Lung microvascular endothelial cell (primary cell): Measurements from ENCODE around the gene INS. TPM values are rescaled to one million over a fixed set of nuclear protein-coding genes. Genes with fewer than 3 reads are reported as not detected.
"Not testable (repeated sequence)": the region's sequence is repeated elsewhere in the genome, so short reads cannot be mapped to it uniquely, and the experiment has no call there.

Source experiments
- DNase-seq, 2 donors: peaks; one replicate each; pipeline versions ENCODE4 v3.0.0 to v3.0.0-alpha.2; 2010; ENCODE audit warnings: low read depth in 2 of 2
- total RNA-seq: library from RNA; depleted of rRNA; stranded (reverse); fragments of >200 nt; gene quantifications from 2 replicates; pipeline ENCODE4 v1.2.1, GENCODE V29; 2014

Gene INS
- total RNA-seq, 1 donor from 2014 or later: not detected

- no peak for DNase-seq
Observed at GRCh38 chr11:2198621-2199365, 37.8 kb upstream of the INS start.

DNA sequence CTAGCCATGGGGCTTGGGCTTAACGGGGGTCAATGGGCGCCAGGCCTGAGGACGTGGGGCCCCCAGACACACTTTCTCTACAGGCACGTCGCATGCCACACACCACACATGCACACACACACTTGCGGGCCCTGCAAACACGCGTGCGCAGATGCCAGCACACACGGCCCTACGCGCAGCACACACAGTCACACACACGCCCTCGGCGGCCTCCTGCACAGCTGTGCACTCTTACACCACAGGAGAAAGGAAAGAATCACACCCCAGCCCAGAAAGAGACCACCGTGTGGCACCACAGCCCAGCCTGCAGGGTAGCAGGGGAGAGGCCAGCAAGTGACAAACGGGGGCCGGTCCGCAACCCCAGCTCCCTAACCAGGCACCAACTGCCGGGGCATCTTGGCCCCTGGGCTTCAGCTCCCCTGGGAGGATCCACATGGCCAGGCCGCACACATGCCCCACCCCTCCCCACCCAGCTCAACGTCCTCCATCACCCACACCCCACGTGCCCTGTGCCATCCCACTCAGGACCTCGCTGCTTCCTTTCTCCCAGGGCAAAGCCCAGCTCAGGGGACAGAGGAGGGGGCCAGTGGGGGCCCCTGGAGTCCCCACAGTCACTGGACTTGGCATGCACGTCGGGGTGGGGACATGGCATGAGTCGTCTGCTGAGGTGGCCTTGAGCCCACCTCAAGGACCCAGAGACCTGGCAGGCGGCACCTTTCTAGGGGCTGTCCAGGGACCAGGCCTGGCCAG, 36.9 kb upstream of the INS start:
- DNase-seq: no peak

DNA sequence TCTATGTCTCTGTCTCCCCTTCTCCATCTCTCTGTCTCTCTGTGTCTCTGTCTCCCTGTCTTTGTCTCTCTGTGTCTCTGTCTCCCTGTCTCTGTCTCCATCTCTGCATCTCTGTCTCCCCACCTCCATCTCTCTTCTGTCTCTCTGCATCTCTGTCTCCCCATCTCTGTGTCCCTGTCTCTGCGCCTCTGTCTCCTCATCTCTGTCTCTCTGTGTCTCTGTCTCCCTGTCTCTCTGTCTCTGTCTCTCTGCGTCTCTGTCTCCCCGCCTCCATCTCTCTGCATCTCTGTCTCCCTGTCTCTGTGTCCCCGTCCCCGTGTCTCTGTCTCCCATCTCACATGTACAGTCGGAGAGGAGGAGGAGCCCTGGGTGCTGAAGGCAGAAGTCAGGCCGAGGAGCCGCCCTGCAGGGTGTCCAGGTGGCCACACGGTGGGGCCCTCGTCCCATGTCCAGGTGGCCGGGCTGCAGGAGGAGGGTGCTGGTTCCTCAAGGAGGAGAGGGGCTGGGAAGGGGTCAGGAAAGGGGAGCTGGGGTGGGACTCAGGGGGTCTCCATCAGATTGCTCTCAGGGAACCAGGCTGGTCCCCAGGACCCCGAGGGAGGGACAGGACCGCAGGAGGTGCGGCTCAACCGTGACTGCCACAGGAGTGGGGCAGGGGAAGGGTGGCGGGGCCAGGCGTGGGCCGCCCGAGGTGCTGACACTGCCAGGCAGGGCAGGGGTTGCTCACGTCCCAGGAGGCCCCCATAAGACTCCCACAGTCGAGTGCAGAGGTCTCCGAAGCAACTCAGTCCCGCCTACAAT, 36.2 kb upstream of the INS start:
- peak; percentile 66 to 68 for DNase-seq

GRCh38 chr11:2195756-2196088, 34.7 kb upstream of the INS start:
- no peak for DNase-seq

DNA sequence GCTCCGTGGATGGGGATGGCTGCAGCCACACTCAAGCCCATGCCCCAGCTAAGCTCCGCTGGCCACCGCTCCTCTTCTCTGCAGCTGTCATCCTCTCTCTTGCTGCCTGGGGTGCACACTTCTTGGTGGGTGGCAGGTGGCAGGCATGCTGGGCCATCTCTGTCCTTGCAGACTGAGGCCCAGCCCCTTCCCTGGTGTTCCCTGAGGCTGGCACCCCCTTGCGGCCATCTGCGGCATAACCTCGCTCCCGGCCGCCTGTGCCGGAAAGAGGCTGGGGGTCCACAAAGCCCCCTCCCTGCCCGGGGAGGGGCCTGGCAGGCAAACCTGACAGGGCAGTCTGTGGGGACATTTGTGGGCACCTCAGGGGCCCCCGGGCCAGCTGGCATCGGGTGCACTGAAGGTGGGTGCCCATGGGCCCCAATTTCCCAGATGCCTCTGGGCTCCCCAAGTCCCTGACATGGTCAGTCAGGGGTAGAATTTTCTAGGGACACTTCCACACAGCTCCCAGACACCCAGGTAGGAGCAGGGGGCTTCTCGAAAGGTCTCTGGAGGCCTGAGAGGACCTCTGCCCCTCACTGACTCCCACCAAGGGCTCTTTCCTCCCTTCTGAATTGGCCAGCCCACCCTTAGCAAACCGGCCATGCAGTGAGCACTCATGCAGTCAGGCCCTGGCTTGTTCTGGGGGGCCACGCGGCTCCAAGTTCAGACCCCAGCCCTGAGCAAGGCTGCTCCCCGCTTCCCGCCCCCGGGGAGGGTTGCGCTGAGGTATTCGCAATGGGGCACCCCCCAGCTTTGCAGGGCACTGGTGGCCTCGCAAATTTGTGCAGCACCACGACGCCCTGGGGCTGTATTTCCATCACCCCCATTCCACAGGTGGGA, 34.1 kb upstream of the INS start:
- DNase-seq: peak; percentile 33 to 47

DNA sequence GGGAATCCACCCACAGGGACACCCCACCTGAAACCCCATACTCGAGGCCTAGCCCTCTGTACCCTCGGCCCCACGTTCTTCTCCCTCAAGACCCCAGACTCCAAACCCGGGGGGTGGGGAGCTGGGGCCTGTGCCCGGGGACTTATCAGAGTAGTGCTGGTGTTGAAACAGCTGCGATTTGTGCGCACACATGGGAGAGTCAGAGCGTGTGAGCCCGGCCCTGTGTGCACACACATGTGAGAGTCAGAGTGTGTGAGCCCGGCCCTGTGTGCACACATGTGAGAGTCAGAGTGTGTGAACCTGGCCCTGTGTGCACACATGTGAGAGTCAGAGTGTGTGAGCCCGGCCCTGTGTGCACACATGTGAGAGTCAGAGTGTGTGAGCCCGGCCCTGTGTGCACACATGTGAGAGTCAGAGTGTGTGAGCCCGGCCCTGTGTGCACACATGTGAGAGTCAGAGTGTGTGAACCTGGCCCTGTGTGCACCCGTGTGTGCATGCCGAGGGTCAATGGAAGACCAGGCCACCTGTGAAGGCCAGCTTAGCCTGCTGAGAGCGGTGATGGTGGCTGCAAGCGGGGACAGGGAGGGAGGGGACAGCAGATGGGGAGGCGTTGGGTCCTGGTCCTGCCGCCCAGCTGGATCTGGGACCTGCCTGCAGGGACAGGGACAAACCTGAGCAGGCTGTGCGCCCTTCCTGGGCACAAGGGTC, 33.0 kb upstream of the INS start:
- DNase-seq: not testable (repeated sequence)

DNA sequence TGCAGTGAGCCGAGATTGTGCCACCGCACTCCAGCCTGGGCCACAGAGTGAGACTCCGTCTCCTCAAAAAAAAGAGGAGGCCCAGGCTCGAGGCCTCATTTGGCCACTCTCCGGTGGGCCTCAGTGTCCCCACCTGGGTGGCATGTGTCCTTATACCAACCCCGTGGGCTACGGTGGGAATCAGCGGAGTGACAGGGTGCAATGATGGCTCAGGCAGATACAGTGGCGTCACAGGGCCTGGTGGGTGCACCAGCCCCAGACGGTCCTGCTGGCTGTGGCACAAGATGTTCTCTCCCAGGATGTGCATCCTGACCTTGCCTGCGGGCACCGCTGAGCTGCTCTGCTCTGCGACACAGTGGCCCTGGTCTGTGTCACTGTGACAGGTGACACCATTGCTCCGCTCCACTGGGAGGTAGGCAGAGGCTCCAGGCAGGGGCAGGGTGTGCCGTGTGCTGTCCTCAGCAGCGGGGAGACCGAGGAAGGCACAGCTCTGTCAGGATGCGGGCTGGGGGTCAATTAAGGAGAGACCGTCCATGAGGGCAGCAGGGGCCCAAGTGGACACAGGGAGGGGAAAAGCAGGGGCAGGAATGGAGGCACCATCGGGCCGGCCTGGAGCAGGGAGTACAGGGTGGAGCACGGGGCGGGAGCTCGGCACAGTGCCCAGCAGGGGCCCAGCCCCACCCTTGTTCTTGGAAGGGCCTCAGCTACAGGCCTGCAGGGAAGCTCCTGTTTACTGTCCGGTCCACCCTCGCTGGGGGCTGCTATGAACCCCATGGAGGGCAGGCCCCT, 32.3 kb upstream of the INS start:
- DNase-seq: no peak

DNA sequence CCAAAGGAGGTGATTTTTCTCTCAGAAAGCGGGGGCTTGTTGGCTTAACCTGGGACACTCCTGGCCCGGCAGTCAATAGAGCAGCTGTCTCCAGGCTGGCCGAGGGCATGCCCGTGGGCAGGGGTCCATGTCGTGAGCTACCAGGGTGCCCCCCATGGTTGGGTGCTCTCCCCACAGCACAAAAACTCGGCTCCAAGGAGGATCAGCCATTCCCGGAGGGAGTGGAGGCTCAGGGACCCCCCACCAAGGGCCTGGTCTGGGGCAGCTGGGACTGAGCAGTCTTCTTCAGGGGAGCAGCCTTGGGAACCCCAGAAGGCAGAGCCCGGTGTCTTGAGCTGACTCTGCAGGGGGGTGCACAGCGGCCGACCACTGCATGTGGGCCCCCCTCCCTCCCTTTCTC, 31.4 kb upstream of the INS start:
- no peak for DNase-seq

- DNase-seq: no peak
Observed at GRCh38 chr11:2191883-2192282, 30.9 kb upstream of the INS start.

DNA sequence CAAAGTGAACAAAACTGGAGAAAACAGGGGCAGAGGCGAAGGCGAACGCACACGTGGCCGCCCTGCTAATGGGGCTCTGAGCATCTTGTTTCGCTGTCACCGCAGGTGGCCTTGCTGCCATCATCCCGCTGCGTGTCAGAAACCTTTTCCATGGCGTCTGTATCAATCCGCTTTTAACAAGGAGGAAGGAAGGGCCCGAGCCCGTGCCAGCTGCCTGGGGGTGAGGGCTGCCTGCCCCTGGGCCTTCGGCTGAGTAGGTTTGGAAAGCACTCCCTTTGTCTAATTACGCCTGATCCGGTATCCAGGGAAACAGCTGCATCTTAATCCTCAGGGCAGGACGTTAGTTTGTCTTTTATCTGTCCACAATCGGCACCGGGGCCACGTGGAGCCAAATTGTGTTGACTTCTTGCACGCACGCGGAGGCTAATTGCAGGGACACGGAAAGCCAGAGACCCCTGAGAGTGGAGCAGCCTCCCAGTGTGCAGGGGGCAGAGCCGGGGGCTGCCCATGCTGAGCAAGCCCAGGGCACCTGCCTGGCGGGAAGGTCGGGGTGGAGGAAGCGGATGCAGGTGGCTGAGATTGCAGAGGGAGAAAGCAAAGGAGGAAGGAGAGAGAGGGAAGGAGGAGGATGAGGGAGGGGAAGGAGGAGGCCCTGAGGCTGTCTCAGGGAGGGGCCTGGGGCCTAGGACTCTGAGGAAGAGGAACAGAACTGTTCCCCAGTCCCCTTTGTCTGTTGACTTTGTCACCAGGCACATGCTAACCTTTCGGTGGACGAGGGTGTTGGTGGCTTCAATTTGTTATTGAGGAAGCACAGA, 29.9 kb upstream of the INS start:
- DNase-seq: no peak

DNA sequence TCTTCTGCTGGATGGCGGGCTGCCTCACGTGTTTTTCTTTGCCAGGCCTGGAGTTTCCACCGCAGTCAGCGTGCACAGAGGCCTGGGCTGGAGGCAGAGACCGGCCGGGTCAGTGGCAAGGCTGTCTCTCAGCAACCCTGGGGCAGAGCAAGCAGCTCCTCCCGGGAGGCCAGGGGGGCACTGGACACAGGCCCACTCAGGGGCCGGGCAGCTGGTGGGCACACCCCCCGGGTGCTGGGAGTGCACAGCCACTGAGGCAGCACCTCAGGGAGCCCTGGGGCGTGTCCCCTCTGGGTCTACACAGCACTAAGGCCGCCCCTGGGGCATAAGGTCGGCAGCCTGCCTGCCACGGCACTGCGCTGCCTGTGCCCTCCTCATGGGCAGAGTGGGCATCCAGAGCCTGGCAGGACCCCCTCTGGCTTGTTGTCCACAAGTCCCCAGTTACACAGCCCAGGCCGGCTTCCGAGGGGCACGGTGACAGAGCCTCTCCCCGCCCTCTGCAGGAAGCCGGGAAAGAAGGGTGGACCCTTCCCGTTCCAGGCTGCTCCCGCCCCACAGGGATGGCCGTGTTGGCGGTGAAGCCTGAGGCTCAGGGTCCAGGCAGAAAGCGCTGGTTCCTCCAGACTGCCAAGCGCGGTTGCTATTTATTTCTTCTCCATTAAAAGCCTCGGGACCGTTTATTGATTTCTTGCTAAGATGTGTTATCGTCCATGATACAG, 29.1 kb upstream of the INS start:
- no peak for DNase-seq

GRCh38 chr11:2188745-2189144, 27.7 kb upstream of the INS start:
- no peak for DNase-seq

GRCh38 chr11:2187280-2187707, 26.3 kb upstream of the INS start:
- no peak for DNase-seq

GRCh38 chr11:2186669-2187279, 25.8 kb upstream of the INS start:
- peak; percentile 18 to 52 for DNase-seq

- no peak for DNase-seq
Observed at GRCh38 chr11:2185324-2186085, 24.5 kb upstream of the INS start.

GRCh38 chr11:2182692-2183474, 21.9 kb upstream of the INS start:
- no peak for DNase-seq
